H1 (cell line): ENCODE measurements around the gene FGF6.

Experiments
- BACH1 ChIP-seq: IDR thresholded peaks from 2 replicates; pipeline ENCODE4 v1.6.1; 2012; ENCODE audit warnings: low read length, improper control_type of control experiment
- EZH2 ChIP-seq: fragments of 200-600 bp; sonication (generic); IDR thresholded peaks from 2 replicates; pipeline ENCODE4 v1.7.1; 2012; ENCODE audit warnings: low read depth, mild to moderate bottlenecking, moderate library complexity, low read length, inconsistent platforms; ENCODE audit not compliant: severe bottlenecking
- POLR2A ChIP-seq, 2 experiments: IDR thresholded peaks; 1 replicate in 1 of 2; 2 replicates in 1 of 2; pipeline ENCODE4 v1.6.1; 2011; ENCODE audit warnings: low read depth in 2 of 2, low read length in 2 of 2, mild to moderate bottlenecking in 2 of 2; ENCODE audit errors: control extremely low read depth in 1 of 2
- RFX5 ChIP-seq: IDR thresholded peaks from 2 replicates; pipeline ENCODE4 v1.6.1; 2011; ENCODE audit warnings: low read depth, low read length, improper control_type of control experiment, borderline replicate concordance
- SIN3A ChIP-seq, 2 experiments: IDR thresholded peaks in 1 of 2; conservative IDR thresholded peaks in 1 of 2; 2 replicates each; pipeline ENCODE4 v1.6.1; 2011 to 2012; ENCODE audit warnings: low read length in 2 of 2, improper control_type of control experiment in 1 of 2, low read depth in 1 of 2, mild to moderate bottlenecking in 1 of 2
- YY1 ChIP-seq: IDR thresholded peaks from 2 replicates; pipeline ENCODE4 v1.6.1; 2011; ENCODE audit warnings: low read depth, mild to moderate bottlenecking, low read length
- TF ChIP-seq, protein P1 (sequence below): IDR thresholded peaks from 2 replicates; pipeline ENCODE4 v1.6.1; 2011; ENCODE audit warnings: low read length, improper control_type of control experiment
- TF ChIP-seq, protein P2 (sequence below), 3 experiments: IDR thresholded peaks; 1 replicate in 2 of 3; 2 replicates in 1 of 3; pipeline versions ENCODE4 v1.5.1 to v1.6.1; 2011; ENCODE audit warnings: low read length in 3 of 3, mild to moderate bottlenecking in 3 of 3, inconsistent platforms in 2 of 3, low read depth in 1 of 3, moderate library complexity in 1 of 3; ENCODE audit not compliant: insufficient read depth in 1 of 3; ENCODE audit errors: control extremely low read depth in 1 of 3

DNA sequence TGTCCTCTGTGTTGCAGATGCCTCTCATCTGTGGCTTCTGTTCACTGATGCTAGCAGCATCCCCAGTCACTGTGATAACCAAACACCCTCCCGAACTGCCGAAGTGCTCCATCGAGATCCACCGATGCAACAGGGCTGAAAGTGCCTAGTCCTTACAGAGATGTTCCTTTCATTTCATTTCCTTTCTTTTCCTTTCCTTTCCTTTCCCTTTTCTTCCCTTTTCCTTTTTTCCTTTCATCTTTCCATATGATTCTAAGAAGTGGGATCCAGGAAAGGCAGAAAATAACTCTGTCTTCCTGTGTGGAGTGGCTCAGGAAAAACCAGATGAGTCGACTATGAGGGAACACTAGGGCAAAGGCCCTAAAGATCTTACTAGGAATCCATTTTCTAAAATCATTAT lies 26.7 kb downstream of the FGF6 start:
- TF ChIP-seq, protein P1, sequence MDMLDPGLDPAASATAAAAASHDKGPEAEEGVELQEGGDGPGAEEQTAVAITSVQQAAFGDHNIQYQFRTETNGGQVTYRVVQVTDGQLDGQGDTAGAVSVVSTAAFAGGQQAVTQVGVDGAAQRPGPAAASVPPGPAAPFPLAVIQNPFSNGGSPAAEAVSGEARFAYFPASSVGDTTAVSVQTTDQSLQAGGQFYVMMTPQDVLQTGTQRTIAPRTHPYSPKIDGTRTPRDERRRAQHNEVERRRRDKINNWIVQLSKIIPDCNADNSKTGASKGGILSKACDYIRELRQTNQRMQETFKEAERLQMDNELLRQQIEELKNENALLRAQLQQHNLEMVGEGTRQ, result no peak
- TF ChIP-seq YY1 (no peak), SIN3A (conservative IDR thresholded peaks at IDR 0.05 in 1 of 2, IDR thresholded peaks at IDR 0.05 in 1 of 2; ENCODE audit: low read depth in 1 of 2, low read length in 2 of 2) (no peak), POLR2A (IDR thresholded peaks at IDR 0.05; ENCODE audit: control extremely low read depth in 1 of 2, low read depth in 2 of 2, low read length in 2 of 2) (no peak), RFX5 (no peak), EZH2 (no peak), BACH1 (no peak)
- TF ChIP-seq, protein P2, sequence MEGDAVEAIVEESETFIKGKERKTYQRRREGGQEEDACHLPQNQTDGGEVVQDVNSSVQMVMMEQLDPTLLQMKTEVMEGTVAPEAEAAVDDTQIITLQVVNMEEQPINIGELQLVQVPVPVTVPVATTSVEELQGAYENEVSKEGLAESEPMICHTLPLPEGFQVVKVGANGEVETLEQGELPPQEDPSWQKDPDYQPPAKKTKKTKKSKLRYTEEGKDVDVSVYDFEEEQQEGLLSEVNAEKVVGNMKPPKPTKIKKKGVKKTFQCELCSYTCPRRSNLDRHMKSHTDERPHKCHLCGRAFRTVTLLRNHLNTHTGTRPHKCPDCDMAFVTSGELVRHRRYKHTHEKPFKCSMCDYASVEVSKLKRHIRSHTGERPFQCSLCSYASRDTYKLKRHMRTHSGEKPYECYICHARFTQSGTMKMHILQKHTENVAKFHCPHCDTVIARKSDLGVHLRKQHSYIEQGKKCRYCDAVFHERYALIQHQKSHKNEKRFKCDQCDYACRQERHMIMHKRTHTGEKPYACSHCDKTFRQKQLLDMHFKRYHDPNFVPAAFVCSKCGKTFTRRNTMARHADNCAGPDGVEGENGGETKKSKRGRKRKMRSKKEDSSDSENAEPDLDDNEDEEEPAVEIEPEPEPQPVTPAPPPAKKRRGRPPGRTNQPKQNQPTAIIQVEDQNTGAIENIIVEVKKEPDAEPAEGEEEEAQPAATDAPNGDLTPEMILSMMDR (IDR thresholded peaks at IDR 0.05; ENCODE audit: control extremely low read depth in 1 of 3, insufficient read depth in 1 of 3, low read depth in 1 of 3, low read length in 3 of 3), result no peak
